HL-60 (cell line): Measurements from ENCODE around the gene PNMA6A.

ENCODE experiments used
- DNase-seq, 2 experiments: peaks; one replicate each; pipeline ENCODE4 v3.0.0-alpha.2; 2010 to 2020; ENCODE audit warnings: low read depth in 1 of 2, low spot score in 1 of 2
- H3K27ac ChIP-seq: fragments of 250-450 bp; sonication (Bioruptor Pico); replicated peaks from 2 replicates; pipeline ENCODE4 v1.5.1; 2020; ENCODE audit warnings: mild to moderate bottlenecking, moderate library complexity
- H3K27me3 ChIP-seq: fragments of 250-450 bp; sonication (Bioruptor Pico); 2 replicates; pipeline ENCODE4 v1.5.1; 2021; ENCODE audit warnings: mild to moderate bottlenecking, moderate library complexity; ENCODE audit not compliant: insufficient read depth, poor library complexity, severe bottlenecking
- H3K4me3 ChIP-seq: replicated peaks from 2 replicates; pipeline ENCODE4 v1.5.1; 2011; ENCODE audit warnings: mild to moderate bottlenecking, control low read depth, low read length; ENCODE audit not compliant: insufficient read depth
- CTCF ChIP-seq: IDR thresholded peaks from one replicate; pipeline ENCODE4 v1.5.1; 2011; ENCODE audit warnings: low read length, control low read depth, inconsistent platforms; ENCODE audit not compliant: insufficient read depth
- GABPA ChIP-seq: IDR thresholded peaks from 2 replicates; pipeline ENCODE4 v1.6.1; 2012; ENCODE audit warnings: low read depth
- POLR2AphosphoS5 ChIP-seq: IDR thresholded peaks from 2 replicates; pipeline ENCODE4 v1.6.1; 2012; ENCODE audit warnings: low read depth
- REST ChIP-seq: IDR thresholded peaks from 2 replicates; pipeline ENCODE4 v1.6.1; 2012; ENCODE audit warnings: low read depth; ENCODE audit not compliant: insufficient replicate concordance
- SPI1 ChIP-seq: IDR thresholded peaks from 2 replicates; pipeline ENCODE4 v1.6.1; 2012; ENCODE audit warnings: low read depth, mild to moderate bottlenecking, borderline replicate concordance

PNMA6A gene

GRCh38 chrX:153060095-153060445 is 12.2 kb upstream of the PNMA6A start:
- no peak overlapping the region for H3K4me3 ChIP-seq
- TF ChIP-seq SPI1 (no peak), GABPA (no peak), POLR2AphosphoS5 (no peak), REST (no peak), CTCF (no peak)
- no peak overlapping the region for H3K27ac ChIP-seq
- no peaks in the 10 kb centered on the region for H3K27me3 ChIP-seq
- DNase-seq: no peak

GRCh38 chrX:153061732-153062131 is 10.5 kb upstream of the PNMA6A start:
- no peak for DNase-seq
- Histone ChIP-seq H3K27me3 (no peaks in the 10 kb centered on the region), H3K4me3 (no peak overlapping the region), H3K27ac (no peak overlapping the region)
- TF ChIP-seq SPI1: no peak
- TF ChIP-seq REST: no peak
- TF ChIP-seq POLR2AphosphoS5: no peak
- TF ChIP-seq CTCF: no peak

- no peak for DNase-seq
- no peaks in the 10 kb centered on the region for H3K27me3 ChIP-seq
- no peak for TF ChIP-seq CTCF
- no peak for TF ChIP-seq REST
- no peak for TF ChIP-seq GABPA
- TF ChIP-seq SPI1: no peak
- TF ChIP-seq POLR2AphosphoS5: no peak
- H3K4me3 ChIP-seq: no peak overlapping the region
- H3K27ac ChIP-seq: no peak overlapping the region
These were observed 8.9 kb upstream of the PNMA6A start for GRCh38 chrX:153063315-153063714.
